H1 (cell line): ENCODE measurements around the gene SAMD4A. TPM values are rescaled to one million over a fixed set of nuclear protein-coding genes. Genes with fewer than 3 reads are reported as not detected.

Source experiments
- CBX5 ChIP-seq: fragments of 300-800, 300-1000 bp; sonication (generic); IDR thresholded peaks from 2 replicates; pipeline ENCODE4 v1.7.1; 2016; ENCODE audit warnings: antibody characterized with exemption, low read length, low read depth
- CHD7 ChIP-seq: fragments of 300-600 bp; sonication (generic); IDR thresholded peaks from 2 replicates; pipeline ENCODE4 v1.7.1; 2012; ENCODE audit warnings: low read length, moderate library complexity, mild to moderate bottlenecking, inconsistent platforms; ENCODE audit not compliant: insufficient replicate concordance
- EP300 ChIP-seq, 2 experiments: IDR thresholded peaks; 1 replicate in 1 of 2; 2 replicates in 1 of 2; pipeline ENCODE4 v1.6.1; 2011 to 2012; ENCODE audit warnings: low read depth in 2 of 2, low read length in 2 of 2, mild to moderate bottlenecking in 2 of 2, borderline replicate concordance in 1 of 2, inconsistent platforms in 1 of 2, moderate library complexity in 1 of 2
- POLR2A ChIP-seq, 2 experiments: IDR thresholded peaks; 1 replicate in 1 of 2; 2 replicates in 1 of 2; pipeline ENCODE4 v1.6.1; 2011; ENCODE audit warnings: low read depth in 2 of 2, low read length in 2 of 2, mild to moderate bottlenecking in 2 of 2; ENCODE audit errors: control extremely low read depth in 1 of 2
- RBBP5 ChIP-seq: IDR thresholded peaks from 2 replicates; pipeline ENCODE4 v1.7.1; 2012; ENCODE audit warnings: low read depth, mild to moderate bottlenecking, inconsistent platforms, low read length, moderate library complexity, borderline replicate concordance
- RFX5 ChIP-seq: IDR thresholded peaks from 2 replicates; pipeline ENCODE4 v1.6.1; 2011; ENCODE audit warnings: low read depth, low read length, improper control_type of control experiment, borderline replicate concordance
- RXRA ChIP-seq: IDR thresholded peaks from 2 replicates; pipeline ENCODE4 v1.6.1; 2011; ENCODE audit warnings: low read depth, mild to moderate bottlenecking, low read length, moderate library complexity; ENCODE audit not compliant: insufficient read depth
- TCF12 ChIP-seq: IDR thresholded peaks from 2 replicates; pipeline ENCODE4 v1.6.1; 2011; ENCODE audit warnings: low read depth, mild to moderate bottlenecking, low read length
- YY1 ChIP-seq: IDR thresholded peaks from 2 replicates; pipeline ENCODE4 v1.6.1; 2011; ENCODE audit warnings: low read depth, mild to moderate bottlenecking, low read length
- polyA plus RNA-seq, 7 experiments: library from polyadenylated mRNA; depleted of rRNA in 3 of 7; stranded (reverse) in 5 of 7; unstranded in 2 of 7; fragments of >200 nt in 5 of 7; fragments of 200-250 nt in 2 of 7; gene quantifications; 1 replicate in 5 of 7; 2 replicates in 1 of 7; 4 replicates in 1 of 7; pipeline versions ENCODE4 v1.2.1 to v1.2.3, GENCODE V29; 2011 to 2013; ENCODE audit warnings: missing spikeins in 2 of 7, mixed read lengths in 2 of 7
- total RNA-seq: library from RNA; stranded (reverse); fragmentation: NEBNext Ultra II Directional; extraction: Animal tissue kit (Norgen Biotek cat#: 25700); gene quantifications from 2 replicates; pipeline ENCODE4 v1.2.1, GENCODE V29; 2021
- TF ChIP-seq, protein P1 (sequence below): IDR thresholded peaks from 2 replicates; pipeline ENCODE4 v1.6.1; 2012; ENCODE audit warnings: inconsistent platforms
- TF ChIP-seq, protein P2 (sequence below): IDR thresholded peaks from 2 replicates; pipeline ENCODE4 v1.6.1; 2011; ENCODE audit warnings: low read depth, mild to moderate bottlenecking, low read length; ENCODE audit not compliant: insufficient read depth

Gene SAMD4A
- total and polyA plus RNA-seq, 2 of the 8 experiments (the other 6 are each of a cell fraction or from before 2014, with no cell fraction given), result 2.4 to 12.3 TPM

- no peak for TF ChIP-seq CHD7
- TF ChIP-seq, protein P1, sequence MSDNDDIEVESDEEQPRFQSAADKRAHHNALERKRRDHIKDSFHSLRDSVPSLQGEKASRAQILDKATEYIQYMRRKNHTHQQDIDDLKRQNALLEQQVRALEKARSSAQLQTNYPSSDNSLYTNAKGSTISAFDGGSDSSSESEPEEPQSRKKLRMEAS, result no peak
- no peak for TF ChIP-seq YY1
- TF ChIP-seq, protein P2, sequence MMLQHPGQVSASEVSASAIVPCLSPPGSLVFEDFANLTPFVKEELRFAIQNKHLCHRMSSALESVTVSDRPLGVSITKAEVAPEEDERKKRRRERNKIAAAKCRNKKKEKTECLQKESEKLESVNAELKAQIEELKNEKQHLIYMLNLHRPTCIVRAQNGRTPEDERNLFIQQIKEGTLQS, result no peak
- TF ChIP-seq RBBP5, result no peak
- no peak for TF ChIP-seq CBX5
- no peak for TF ChIP-seq RFX5
- TF ChIP-seq POLR2A (IDR thresholded peaks at IDR 0.05; ENCODE audit: control extremely low read depth in 1 of 2, low read depth in 2 of 2, low read length in 2 of 2), result no peak
- no peak for TF ChIP-seq EP300 (IDR thresholded peaks at IDR 0.05; ENCODE audit: borderline replicate concordance in 1 of 2, low read depth in 2 of 2, low read length in 2 of 2)
- TF ChIP-seq TCF12, result no peak
- no peak for TF ChIP-seq RXRA
These were observed 168.5 kb downstream of the SAMD4A start (continued) for GRCh38 chr14:54735424-54735823.
